Left lung (tissue), 10 donors: ENCODE data around the gene KPNA2. TPM values are rescaled to one million over a fixed set of nuclear protein-coding genes. Genes with fewer than 3 reads are reported as not detected.
"Not testable (repeated sequence)": the region's sequence is repeated elsewhere in the genome, so short reads cannot be mapped to it uniquely, and the experiment has no call there.

Experiments
- ATAC-seq: fragments of 200-7000 bp; cut with Tn5 transposase; one replicate; pipeline ENCODE4 v1.9.1; 2020; ENCODE audit warnings: moderate library complexity
- DNase-seq, 4 donors: peaks; one replicate each; pipeline ENCODE4 v3.0.0-alpha.2; 2013 to 2020
- H3K27ac ChIP-seq, 2 donors: fragments of 200-600 bp; sonication (generic) in 1 of 2; one replicate each; pipeline versions ENCODE4 v1.5.0 to v1.8.0; 2020 to 2021
- H3K27me3 ChIP-seq, 2 donors: fragments of 200-600 bp; sonication (generic) in 1 of 2; one replicate each; pipeline versions ENCODE4 v1.5.0 to v1.8.0; 2020 to 2021
- H3K36me3 ChIP-seq, 2 donors: fragments of 200-600 bp; sonication (generic) in 1 of 2; one replicate each; pipeline versions ENCODE4 v1.5.0 to v1.8.0; 2020 to 2021
- H3K4me1 ChIP-seq, 2 donors: fragments of 200-600 bp; one replicate each; pipeline ENCODE4 v1.8.0; 2021
- H3K4me3 ChIP-seq, 2 donors: fragments of 200-600 bp; sonication (generic) in 1 of 2; one replicate each; pipeline versions ENCODE4 v1.5.0 to v1.8.0; 2020 to 2021; ENCODE audit warnings: mild to moderate bottlenecking in 1 of 2
- H3K9me3 ChIP-seq, 2 donors: fragments of 200-600 bp; sonication (generic) in 1 of 2; one replicate each; pipeline versions ENCODE4 v1.5.0 to v1.8.0; 2020 to 2021
- CTCF ChIP-seq, 2 donors: fragments of 200-600 bp; sonication (generic) in 1 of 2; IDR thresholded peaks; one replicate each; pipeline versions ENCODE4 v1.5.0 to v1.8.0; 2021; ENCODE audit warnings: antibody characterized with exemption in 2 of 2
- intact Hi-C, 2 donors: fragments of 100-400 bp; cut with DNase I; formaldehyde crosslinking; loops; one replicate each; pipeline versions ENCODE4 v1.11.2 to v1.14.2; 2022
- polyA plus RNA-seq, 6 donors: library from polyadenylated mRNA; unstranded; fragments of 120-200 nt; gene quantifications; one replicate each; pipeline ENCODE4 v1.2.1, GENCODE V29; 2013; ENCODE audit not compliant: insufficient read length in 6 of 6
- total RNA-seq, 2 donors: library from RNA; stranded (reverse); fragmentation: NEBNext Ultra II Directional; extraction: Animal tissue kit (Norgen Biotek cat#: 25700); gene quantifications; one replicate each; pipeline ENCODE4 v1.2.1, GENCODE V29; 2021
- donor health status: DM: no; HTN: yes; CAD: no.
- donor health status: DM: no; HTN: no; CAD: no.

KPNA2 gene
- total and polyA plus RNA-seq, 8 donors: 41.1 to 151 (median 72.3) TPM

DNA sequence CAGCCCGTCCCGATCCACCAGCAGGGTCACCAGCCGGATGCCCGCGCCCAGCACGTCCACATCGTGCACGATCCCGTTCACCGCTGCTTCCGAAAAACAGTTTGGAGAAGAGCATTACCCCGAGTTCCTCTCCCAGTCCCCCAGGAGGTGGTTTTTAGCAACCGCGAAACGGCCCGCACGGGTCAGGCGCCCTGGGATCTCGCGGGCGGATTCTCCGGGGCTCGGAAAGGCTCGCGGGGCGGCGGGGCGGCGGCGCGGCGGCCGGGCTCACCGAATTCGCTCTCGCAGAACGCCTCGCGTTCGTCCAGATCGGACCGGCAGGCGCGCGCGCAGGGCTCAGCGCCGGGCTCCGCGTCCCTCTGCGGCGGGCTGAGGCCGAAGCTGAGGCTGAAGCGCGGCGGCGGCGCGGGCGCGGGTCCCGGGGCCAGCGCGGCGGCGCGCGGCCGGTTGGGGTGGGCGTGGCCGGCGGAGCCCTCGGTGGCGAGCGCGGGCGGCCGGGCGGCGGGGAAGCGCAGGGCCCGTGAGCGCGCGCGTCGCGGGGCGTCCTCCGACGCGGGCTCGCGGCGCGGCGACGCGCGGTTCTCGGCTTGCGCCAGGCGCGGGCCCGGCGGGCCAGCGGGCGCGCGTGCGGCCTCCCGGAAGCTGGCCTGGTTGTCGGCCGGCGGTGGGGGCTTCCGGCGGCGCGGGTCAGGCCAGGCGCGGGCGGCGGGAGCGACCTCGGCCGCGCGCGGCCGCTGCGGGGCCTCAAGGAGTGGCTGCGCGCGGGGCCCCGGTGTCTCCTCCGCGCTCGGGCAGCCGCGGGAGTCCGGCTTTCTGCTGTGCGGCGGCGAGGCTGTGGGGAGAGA is 42.2 kb upstream of the KPNA2 start:
- ATAC-seq (peak; percentile 80), DNase-seq (peak; percentile 83 to 94 (median 90))
- H3K27me3 ChIP-seq: peaks cover 0 to 25% of the 10 kb centered on the region in 2 donors
- intact Hi-C loops: no loop called here
- no peak for TF ChIP-seq CTCF (IDR thresholded peaks at IDR 0.05)
- H3K36me3 ChIP-seq: no peaks in the 10 kb centered on the region
- H3K9me3 ChIP-seq: no peaks in the 10 kb centered on the region
- peak overlapping the region; percentile 60 to 61 for H3K4me3 ChIP-seq
- H3K27ac ChIP-seq: peak overlapping the region; percentile 93 to 94
- H3K4me1 ChIP-seq: peaks cover 9 to 34% of the 10 kb centered on the region in 2 donors

DNA sequence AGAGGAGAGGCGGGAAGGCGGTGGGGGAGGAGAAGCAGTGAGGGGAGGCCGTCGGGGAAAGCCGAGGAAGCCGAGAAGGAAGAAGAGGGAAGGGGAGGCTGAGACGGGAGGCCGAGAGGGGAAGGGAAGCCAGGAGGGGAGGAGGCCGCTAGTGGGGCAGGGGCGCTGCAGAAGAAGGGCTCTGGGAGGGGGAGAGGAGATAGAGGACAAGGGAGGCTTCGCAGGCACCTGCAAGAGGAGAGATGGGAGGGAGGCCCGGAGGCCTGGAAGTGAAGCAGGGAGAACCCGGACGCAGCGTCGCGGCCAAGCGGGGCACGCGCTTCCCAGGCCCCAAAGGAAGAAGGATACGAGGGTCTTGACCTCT is 41.6 kb upstream of the KPNA2 start:
- H3K36me3 ChIP-seq: no peaks in the 10 kb centered on the region
- H3K4me1 ChIP-seq: peaks cover 9 to 34% of the 10 kb centered on the region in 2 donors
- H3K9me3 ChIP-seq: no peaks in the 10 kb centered on the region
- intact Hi-C loops: no loop called here
- peak in 1 of 4 donors; percentile 39 for DNase-seq
- peaks cover 0 to 25% of the 10 kb centered on the region in 2 donors for H3K27me3 ChIP-seq
- peak overlapping the region; percentile 50 to 61 for H3K4me3 ChIP-seq
- TF ChIP-seq CTCF (IDR thresholded peaks at IDR 0.05): no peak
- peak; percentile 3 for ATAC-seq
- H3K27ac ChIP-seq: peak overlapping the region; percentile 89 to 90

GRCh38 chr17:67994817-67995569 is 40.5 kb upstream of the KPNA2 start:
- H3K9me3 ChIP-seq: no peaks in the 10 kb centered on the region
- no peak for TF ChIP-seq CTCF (IDR thresholded peaks at IDR 0.05)
- peak overlapping the region; percentile 39 to 61 for H3K4me3 ChIP-seq
- H3K36me3 ChIP-seq: no peaks in the 10 kb centered on the region
- peaks cover 0 to 25% of the 10 kb centered on the region in 2 donors for H3K27me3 ChIP-seq
- ATAC-seq: peak; percentile 5
- intact Hi-C loops: no loop called here
- H3K4me1 ChIP-seq: peaks cover 9 to 34% of the 10 kb centered on the region in 2 donors
- DNase-seq: peak in 1 of 4 donors; percentile 30
- no peak overlapping the region for H3K27ac ChIP-seq

- Histone ChIP-seq H3K36me3 (no peaks in the 10 kb centered on the region), H3K4me3 (peak overlapping the region; percentile 39 to 61), H3K9me3 (no peaks in the 10 kb centered on the region), H3K4me1 (peaks cover 9 to 34% of the 10 kb centered on the region in 2 donors), H3K27ac (no peak overlapping the region), H3K27me3 (peaks cover 0 to 25% of the 10 kb centered on the region in 2 donors)
- TF ChIP-seq CTCF (IDR thresholded peaks at IDR 0.05): no peak
- intact Hi-C loops: no loop called here
- DNase-seq (peak in 1 of 4 donors; percentile 42), ATAC-seq (peak; percentile 2)
Observed at GRCh38 chr17:67995570-67996263, 39.8 kb upstream of the KPNA2 start.

- H3K9me3 ChIP-seq, H3K36me3 ChIP-seq, H3K27ac ChIP-seq, ATAC-seq, intact Hi-C loops: not testable (repeated sequence)
- H3K27me3 ChIP-seq: peaks cover 0 to 25% of the 10 kb centered on the region in 2 donors
- peak in 1 of 4 donors; percentile 12 for DNase-seq
- H3K4me3 ChIP-seq: peak within 1 kb of the TSS; percentile 39 to 61
- H3K4me1 ChIP-seq: peaks cover 9 to 34% of the 10 kb centered on the region in 2 donors
Observed at GRCh38 chr17:67996301-67997171, 39.0 kb upstream of the KPNA2 start, which contains the start of gene C17orf58. Gene C17orf58, minus strand, starts transcription at chr17:67996469. Its CDS starts 271 bp downstream, at chr17:67996198.
